ENCODE data around the gene CPED1.
"Not testable (repeated sequence)": the region's sequence is repeated elsewhere in the genome, so short reads cannot be mapped to it uniquely, and the experiment has no call there.

The CPED1 gene

DNA sequence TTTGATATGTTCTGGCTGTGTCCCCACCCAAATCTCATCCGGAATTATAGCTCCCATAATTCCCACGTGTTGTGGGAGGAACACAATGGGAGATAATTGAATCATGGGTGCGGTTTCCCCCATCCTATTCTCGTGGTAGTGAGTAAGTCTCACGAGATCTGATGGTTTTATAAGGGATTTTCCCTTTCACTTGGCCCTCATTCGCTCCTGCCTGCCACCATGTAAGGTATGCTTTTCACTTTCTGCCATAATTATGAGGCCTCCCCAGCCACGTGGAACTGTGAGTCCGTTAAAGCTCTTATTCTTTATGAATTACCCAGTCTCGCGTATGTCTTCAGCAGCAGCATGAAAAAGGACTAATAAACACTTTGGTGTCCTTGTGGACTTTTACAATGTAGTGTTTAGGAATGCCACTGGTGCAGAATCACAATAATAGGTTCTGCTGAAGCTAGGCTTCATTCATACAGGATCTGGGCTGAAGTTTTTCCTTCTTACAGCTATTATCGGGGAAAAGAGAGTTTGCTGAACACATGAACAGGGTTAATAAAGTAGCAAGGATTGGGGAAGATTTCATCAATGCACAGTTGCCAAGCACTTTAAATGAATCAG lies 74.3 kb downstream of the CPED1 start:
- Histone ChIP-seq H3K9ac (ENCODE audit: low read length) (no peak overlapping the region), H3K27ac (ENCODE audit: low read length) (no peak overlapping the region), H3K27me3 (replicated peaks; ENCODE audit: insufficient read depth, low read length) (no peaks in the 10 kb centered on the region), H3K79me2 (ENCODE audit: low read length) (no peaks in the 10 kb centered on the region), H3F3A (ENCODE audit: insufficient read depth, low read length) (no peaks in the 10 kb centered on the region), H2AFZ (ENCODE audit: low read length) (no peak overlapping the region), H3K4me1 (ENCODE audit: low read length) (no peaks in the 10 kb centered on the region), H3K9me2 (replicated peaks; ENCODE audit: insufficient read depth, low read length) (no peaks in the 10 kb centered on the region), H3K4me3 (ENCODE audit: low read length) (no peak overlapping the region), H3K9me3 (replicated peaks; ENCODE audit: insufficient read depth, low read length) (no peaks in the 10 kb centered on the region), H3K4me2 (ENCODE audit: low read depth, low read length) (no peak overlapping the region), H3K36me3 (replicated peaks; ENCODE audit: insufficient read depth, low read length) (no peaks in the 10 kb centered on the region), H4K20me1 (ENCODE audit: insufficient read depth, low read length) (no peaks in the 10 kb centered on the region)
- TF ChIP-seq, protein P1, sequence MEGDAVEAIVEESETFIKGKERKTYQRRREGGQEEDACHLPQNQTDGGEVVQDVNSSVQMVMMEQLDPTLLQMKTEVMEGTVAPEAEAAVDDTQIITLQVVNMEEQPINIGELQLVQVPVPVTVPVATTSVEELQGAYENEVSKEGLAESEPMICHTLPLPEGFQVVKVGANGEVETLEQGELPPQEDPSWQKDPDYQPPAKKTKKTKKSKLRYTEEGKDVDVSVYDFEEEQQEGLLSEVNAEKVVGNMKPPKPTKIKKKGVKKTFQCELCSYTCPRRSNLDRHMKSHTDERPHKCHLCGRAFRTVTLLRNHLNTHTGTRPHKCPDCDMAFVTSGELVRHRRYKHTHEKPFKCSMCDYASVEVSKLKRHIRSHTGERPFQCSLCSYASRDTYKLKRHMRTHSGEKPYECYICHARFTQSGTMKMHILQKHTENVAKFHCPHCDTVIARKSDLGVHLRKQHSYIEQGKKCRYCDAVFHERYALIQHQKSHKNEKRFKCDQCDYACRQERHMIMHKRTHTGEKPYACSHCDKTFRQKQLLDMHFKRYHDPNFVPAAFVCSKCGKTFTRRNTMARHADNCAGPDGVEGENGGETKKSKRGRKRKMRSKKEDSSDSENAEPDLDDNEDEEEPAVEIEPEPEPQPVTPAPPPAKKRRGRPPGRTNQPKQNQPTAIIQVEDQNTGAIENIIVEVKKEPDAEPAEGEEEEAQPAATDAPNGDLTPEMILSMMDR (IDR thresholded peaks at IDR 0.05; ENCODE audit: low read length): no peak
- no peak for TF ChIP-seq EZH2phosphoT487 (IDR thresholded peaks at IDR 0.05; ENCODE audit: low read length)
- TF ChIP-seq EZH2 (optimal IDR thresholded peaks at IDR 0.05; ENCODE audit: low read depth, low read length): no peak
- no peak for DNase-seq

DNA sequence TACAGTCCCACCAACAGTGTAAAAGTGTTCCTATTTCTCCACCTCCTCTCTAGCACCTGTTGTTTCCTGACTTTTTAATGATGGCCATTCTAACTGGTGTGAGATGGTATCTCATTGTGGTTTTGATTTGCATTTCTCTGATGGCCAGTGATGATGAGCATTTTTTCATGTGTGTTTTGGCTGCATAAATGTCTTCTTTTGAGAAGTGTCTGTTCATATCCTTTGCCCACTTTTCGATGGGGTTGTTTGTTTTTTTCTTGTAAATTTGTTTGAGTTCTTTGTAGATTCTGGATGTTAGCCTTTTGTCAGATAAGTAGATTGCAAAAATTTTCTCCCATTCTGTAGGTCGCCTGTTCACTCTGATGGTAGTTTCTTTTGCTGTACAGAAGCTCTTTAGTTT lies 79.2 kb downstream of the CPED1 start:
- H3F3A ChIP-seq (ENCODE audit: insufficient read depth, low read length); H3K79me2 ChIP-seq (ENCODE audit: low read length); H3K4me3 ChIP-seq (ENCODE audit: low read length); H3K9me3 ChIP-seq (replicated peaks; ENCODE audit: insufficient read depth, low read length); H3K27ac ChIP-seq (ENCODE audit: low read length); H3K27me3 ChIP-seq (replicated peaks; ENCODE audit: insufficient read depth, low read length); DNase-seq; H3K9me2 ChIP-seq (replicated peaks; ENCODE audit: insufficient read depth, low read length); H3K9ac ChIP-seq (ENCODE audit: low read length); H2AFZ ChIP-seq (ENCODE audit: low read length); H3K36me3 ChIP-seq (replicated peaks; ENCODE audit: insufficient read depth, low read length); H3K4me1 ChIP-seq (ENCODE audit: low read length); H4K20me1 ChIP-seq (ENCODE audit: insufficient read depth, low read length); H3K4me2 ChIP-seq (ENCODE audit: low read depth, low read length): not testable (repeated sequence)

DNA sequence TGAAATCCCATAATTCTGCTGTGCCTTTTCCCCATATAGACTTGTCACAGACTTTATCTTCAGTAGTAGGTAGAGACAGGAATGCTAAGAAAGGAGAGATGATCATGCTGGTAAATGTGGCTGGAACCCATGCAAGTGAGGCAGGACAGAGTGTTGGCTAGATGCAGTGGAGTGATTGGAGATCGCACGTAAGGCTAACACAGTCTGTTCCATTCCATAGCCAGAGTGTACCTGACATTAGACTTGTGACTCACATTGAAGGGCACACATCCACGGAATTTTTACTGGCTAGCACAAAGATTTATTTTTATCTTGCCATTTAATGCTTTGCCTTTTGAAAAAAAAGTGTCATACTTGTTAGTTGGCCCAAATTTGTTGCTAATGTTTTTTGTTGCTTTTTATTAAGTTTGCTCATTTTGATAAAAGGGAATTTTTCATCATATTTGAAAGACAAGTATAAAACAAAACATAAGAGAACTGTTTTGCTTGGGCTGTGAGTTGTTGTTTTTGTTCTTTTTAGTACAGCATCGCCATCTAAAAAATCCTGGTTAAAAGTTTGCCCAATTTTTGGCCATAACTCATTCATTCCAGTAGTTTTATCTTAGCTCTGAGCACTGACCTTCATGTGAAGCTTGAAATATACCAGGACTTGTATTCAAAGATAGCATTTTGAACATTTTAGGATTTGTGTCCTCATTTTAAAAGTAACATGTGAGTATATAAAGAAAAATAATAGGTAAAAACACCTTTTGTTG lies 81.0 kb downstream of the CPED1 start:
- no peaks in the 10 kb centered on the region for H3K36me3 ChIP-seq (replicated peaks; ENCODE audit: insufficient read depth, low read length)
- DNase-seq: no peak
- H3K9me2 ChIP-seq (replicated peaks; ENCODE audit: insufficient read depth, low read length): no peaks in the 10 kb centered on the region
- H3K4me3 ChIP-seq (ENCODE audit: low read length): no peak overlapping the region
- no peak overlapping the region for H3K4me2 ChIP-seq (ENCODE audit: low read depth, low read length)
- TF ChIP-seq, protein P1 (IDR thresholded peaks at IDR 0.05; ENCODE audit: low read length): no peak
- no peak for TF ChIP-seq EZH2phosphoT487 (IDR thresholded peaks at IDR 0.05; ENCODE audit: low read length)
- no peak for TF ChIP-seq EZH2 (optimal IDR thresholded peaks at IDR 0.05; ENCODE audit: low read depth, low read length)
- no peaks in the 10 kb centered on the region for H3K79me2 ChIP-seq (ENCODE audit: low read length)
- H4K20me1 ChIP-seq (ENCODE audit: insufficient read depth, low read length): no peaks in the 10 kb centered on the region
- no peak overlapping the region for H3K27ac ChIP-seq (ENCODE audit: low read length)
- no peak overlapping the region for H3K9ac ChIP-seq (ENCODE audit: low read length)
- H3K9me3 ChIP-seq (replicated peaks; ENCODE audit: insufficient read depth, low read length): no peaks in the 10 kb centered on the region
- H3K27me3 ChIP-seq (replicated peaks; ENCODE audit: insufficient read depth, low read length): no peaks in the 10 kb centered on the region
- H3K4me1 ChIP-seq (ENCODE audit: low read length): no peaks in the 10 kb centered on the region
- no peak overlapping the region for H2AFZ ChIP-seq (ENCODE audit: low read length)
- H3F3A ChIP-seq (ENCODE audit: insufficient read depth, low read length): no peaks in the 10 kb centered on the region

DNA sequence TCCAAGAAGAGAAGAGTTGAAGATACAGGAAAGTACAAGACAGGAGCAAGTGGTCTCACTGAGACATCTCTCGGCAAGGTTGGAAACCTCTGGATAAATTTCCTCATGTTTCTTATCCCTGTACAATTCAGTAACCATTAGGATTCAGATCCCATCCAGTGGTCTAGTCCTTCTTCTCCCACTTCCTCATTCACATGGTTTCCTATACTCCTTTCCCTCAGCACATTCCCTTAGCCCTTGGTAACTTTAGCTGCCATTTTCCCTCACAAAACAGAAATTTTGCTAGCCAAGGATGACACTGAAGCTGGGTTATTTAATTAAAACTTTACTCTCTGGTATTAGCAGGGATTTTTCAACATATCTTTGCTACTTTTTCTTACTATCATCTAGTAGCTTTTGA lies 82.6 kb downstream of the CPED1 start:
- Histone ChIP-seq H3K79me2 (ENCODE audit: low read length) (no peaks in the 10 kb centered on the region), H3K4me2 (ENCODE audit: low read depth, low read length) (no peak overlapping the region), H4K20me1 (ENCODE audit: insufficient read depth, low read length) (no peaks in the 10 kb centered on the region), H3K9me3 (replicated peaks; ENCODE audit: insufficient read depth, low read length) (no peaks in the 10 kb centered on the region), H3K27me3 (replicated peaks; ENCODE audit: insufficient read depth, low read length) (no peaks in the 10 kb centered on the region), H3K9me2 (replicated peaks; ENCODE audit: insufficient read depth, low read length) (no peaks in the 10 kb centered on the region), H3K4me1 (ENCODE audit: low read length) (no peaks in the 10 kb centered on the region), H3K36me3 (replicated peaks; ENCODE audit: insufficient read depth, low read length) (no peaks in the 10 kb centered on the region), H3K9ac (ENCODE audit: low read length) (no peak overlapping the region), H3F3A (ENCODE audit: insufficient read depth, low read length) (no peaks in the 10 kb centered on the region), H3K27ac (ENCODE audit: low read length) (no peak overlapping the region), H3K4me3 (ENCODE audit: low read length) (no peak overlapping the region), H2AFZ (ENCODE audit: low read length) (no peak overlapping the region)
- DNase-seq: no peak
- TF ChIP-seq, protein P1 (IDR thresholded peaks at IDR 0.05; ENCODE audit: low read length): no peak
- TF ChIP-seq EZH2phosphoT487 (IDR thresholded peaks at IDR 0.05; ENCODE audit: low read length) (no peak), EZH2 (optimal IDR thresholded peaks at IDR 0.05; ENCODE audit: low read depth, low read length) (no peak)
